DMS53 treated with DMSO at 0.1 percent for 48 hours (cell line): ENCODE measurements around the gene UBE2V1.

ENCODE experiments used
- DNase-seq: peaks from one replicate; lab custom pipeline; 2025; ENCODE audit not compliant: unreplicated experiment; lab: John Stamatoyannopoulos, UW

The UBE2V1 gene

DNA sequence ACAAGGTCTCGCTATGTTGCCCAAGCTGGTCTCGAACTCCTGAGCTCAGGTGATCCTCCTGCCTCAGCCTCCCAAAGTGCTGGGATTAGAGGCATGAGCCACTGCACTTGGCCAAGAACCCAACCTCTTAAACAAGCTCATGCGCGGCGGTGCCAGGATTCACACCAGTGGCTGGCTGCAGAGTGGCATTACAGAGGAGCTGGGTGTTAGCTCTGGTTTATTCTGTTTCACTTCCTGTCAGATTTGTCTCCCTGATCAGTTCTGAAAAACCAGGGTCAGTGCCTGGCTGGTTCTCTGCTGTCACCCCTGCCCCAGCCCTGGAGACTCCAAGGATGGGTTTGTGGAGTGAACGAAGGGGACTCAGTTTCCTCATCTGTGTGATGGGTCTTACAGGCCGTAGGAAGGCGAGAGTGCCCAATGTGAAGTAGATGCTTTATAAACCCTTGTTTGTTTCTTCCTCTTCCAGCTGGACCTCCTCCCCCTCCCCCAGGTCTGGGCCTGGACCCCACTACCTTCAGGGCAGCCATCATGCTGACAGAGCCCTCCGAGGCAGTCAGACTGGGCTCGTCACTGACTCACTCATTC lies 63.4 kb downstream of the UBE2V1 start:
- no peak for DNase-seq

- DNase-seq = no peak
These were observed 64.4 kb downstream of the UBE2V1 start for GRCh38 chr20:50048420-50049166.

- no peak for DNase-seq
These were observed 68.5 kb downstream of the UBE2V1 start for GRCh38 chr20:50044353-50044960.

DNA sequence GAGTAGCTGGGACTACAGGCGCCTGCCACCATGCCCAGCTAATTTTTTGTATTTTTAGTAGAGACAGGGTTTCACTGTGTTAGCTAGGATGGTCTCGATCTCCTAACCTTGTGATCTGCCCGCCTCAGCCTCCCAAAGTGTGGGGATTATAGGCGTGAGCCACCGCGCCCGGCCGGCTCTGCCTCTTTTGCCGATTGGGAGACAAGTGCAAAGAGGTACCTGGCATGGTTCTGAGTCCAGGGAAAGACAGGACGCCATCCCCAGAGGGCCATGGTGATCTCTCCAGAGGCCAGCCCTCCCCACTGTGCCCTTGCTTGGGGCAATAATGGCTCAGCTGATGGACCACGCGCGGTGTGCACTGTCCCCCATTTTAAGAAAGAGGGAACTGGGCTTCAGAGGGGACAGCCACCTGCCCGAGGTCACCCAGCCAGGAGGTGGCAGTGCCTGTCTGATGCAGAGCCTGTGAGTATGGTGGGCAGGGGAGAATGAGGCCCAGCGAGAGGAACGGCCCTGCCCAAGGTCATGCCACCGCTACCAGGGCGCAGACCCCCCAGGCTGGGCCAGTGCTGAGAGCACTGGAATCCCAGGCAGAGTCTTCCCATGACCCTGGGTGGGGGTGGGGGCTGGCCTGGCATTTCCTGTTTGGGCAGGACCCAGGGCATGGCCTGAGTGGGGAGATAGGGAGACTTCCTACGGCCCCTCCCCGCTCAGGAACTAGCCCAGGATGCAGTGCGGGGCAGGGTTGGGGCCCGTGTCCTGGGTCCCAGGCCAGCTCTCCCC lies 69.2 kb downstream of the UBE2V1 start:
- DNase-seq = no peak

DNA sequence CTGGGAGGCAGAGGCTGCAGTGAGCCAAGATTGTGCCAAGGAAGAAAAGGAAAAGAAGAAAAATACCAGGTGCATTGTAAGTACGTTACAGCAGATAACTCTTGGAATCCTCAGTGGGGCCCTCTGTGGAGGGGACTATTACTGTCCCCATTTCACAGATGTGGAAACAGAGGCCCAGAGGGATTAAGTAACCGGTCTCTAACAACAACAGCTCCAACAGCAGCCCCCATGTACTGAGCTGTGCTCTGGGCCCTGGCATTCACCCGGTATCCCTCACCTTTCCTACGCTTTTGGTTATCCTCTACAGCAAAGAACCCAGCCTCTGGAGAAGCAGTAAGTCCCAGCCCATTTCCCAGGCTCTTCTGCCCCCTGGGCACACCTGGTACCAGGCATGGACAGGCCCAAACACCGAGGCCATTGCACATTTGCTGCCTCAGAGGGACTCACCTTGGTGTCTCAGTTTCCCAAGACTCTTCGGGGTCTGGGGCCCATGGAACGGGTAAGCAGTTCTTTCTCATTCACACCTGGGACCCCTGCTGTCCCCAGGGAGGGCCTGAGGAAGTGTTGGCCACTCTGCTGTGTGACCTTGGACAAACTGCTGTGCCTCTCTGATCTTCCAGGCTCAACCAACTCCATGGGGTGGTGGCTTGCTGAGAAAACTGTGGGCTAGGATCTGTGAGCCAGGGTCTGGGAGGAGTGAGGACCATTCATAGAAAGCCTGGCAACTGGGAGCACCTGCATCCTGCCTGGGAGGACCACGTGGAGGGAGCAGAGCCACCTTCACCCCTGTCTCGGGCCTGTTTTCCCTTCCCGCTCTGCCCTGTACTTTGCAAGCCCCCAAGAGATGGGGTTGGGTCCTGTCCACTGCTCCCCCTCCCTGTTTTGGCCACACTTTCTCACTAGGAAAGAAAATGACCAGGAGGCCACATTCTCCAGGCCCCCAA lies 70.3 kb downstream of the UBE2V1 start:
- DNase-seq = no peak

DNA sequence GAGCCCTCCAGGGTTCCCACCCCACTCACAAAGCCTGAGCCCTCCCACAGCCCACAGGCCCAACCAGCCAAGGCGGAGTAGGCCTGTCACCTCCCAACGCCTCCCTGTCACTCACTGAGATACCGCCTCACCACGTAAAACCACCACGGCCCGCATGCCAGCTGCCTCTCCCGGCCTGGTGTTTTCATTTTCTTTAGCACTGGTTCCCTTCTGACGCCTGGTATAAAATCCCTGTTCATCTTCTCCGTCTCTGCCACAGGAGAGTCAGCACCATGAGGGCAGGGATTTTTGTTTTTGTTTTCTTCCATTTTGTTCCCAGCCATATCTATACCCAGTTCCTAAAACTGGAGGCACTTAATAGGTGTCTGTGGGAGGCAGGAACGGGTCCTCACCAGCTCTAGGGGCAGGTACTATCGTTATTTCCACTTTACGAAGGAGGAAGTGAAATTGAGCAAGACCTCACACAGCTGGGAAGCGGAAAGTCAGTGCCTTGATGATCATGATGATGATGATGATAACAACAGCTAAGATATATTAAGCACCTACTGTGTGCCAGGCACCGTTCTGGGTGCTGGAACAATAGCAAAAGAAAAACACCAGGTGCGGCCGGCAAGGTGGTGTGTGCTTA lies 71.6 kb downstream of the UBE2V1 start:
- no peak for DNase-seq

DNA sequence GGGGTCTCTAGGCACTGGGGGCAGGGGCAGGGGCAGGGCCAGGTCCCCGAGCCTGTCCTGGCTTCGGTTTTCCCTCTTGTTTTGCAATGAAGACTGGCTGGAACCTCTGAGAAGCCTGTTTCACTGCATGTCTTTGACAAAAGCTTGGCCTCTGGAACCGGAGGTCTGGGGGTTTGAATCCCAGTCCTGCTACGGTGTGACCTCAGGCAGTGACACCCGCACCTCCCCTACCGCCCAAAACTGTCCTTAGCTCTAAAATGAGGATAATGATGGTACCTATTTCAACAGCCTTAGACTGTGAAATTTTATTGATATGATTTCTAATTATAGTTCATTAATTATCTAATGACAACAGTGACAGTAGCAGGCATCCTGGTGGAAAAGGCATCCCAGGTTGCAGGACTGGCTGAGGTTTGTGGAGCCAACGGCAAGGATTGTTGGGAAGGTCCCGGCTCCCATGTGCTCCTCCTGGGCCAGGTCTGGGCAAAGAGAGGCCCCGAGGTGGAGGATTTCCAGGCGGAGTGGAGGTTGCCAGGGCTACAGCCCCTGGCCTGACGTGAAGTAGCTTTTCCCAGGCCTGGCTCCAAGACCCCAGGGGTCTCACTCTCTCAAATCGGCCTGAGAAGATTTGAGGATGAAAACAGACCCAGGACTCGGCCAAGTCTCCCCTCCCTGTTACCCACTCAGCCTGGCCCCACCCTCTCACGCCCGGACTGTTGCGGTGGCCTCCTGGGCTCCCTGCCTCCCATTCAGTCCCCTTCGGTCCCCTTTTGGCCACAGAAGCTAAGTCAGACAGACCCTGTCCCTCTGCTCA lies 72.3 kb downstream of the UBE2V1 start:
- DNase-seq = no peak

DNA sequence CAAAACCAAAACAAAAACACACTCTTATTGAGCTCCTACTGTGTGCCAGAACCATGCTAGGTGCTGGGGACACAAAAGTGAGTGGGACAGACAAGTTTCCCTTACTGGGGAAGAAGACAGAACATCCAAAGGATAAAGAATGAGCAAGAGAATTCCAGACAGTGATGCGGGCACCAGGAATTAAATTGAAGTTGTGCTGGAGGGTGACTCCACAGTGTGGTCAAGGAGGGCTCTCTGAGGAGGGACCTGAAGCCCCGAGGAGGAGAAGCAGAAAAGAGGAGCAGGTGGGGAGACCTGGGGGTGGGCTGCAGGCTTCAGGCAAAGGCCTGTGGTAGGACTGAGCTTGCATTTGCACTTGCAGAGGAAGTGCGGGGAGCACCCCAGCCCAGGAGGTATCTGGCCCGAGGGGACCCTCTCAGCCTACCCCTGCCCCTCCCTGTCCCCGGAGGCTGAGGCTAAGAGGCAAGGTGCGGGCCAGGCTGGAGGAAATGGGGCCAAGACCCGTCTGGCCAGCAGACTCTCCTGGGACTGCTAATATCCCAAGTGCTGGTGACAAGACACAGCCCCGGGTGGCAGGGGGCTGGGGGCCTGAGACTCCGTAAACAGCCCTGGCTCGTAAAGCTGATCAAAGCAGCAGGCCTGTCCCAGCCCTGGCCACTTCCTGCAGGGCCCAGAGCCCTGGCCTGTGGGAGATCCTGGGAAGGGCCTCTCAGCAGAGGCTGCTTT lies 73.1 kb downstream of the UBE2V1 start:
- DNase-seq = no peak

DNA sequence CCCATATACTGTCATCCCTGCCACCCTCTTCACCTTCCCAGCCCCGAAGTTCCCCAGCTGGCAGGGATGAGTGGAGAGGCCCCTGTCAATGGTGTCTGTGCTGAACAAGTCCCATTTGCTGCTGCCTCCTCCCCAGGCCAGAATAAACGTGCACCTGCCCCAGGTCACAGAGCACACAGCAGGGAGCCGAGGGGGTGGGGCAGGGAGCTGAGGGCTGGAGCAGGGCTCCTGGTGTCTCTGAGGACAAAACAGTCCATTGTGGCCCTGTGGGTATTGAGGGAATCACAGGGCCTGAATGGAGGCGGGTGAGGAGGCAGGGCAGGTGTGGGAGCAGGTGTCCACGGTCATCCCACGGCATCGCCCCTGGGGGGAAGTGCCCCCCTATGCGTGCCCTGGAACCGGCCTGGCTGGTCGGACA lies 74.4 kb downstream of the UBE2V1 start:
- DNase-seq = peak; percentile 96

- no peak for DNase-seq
These were observed 74.8 kb downstream of the UBE2V1 start for GRCh38 chr20:50038169-50038568.

DNA sequence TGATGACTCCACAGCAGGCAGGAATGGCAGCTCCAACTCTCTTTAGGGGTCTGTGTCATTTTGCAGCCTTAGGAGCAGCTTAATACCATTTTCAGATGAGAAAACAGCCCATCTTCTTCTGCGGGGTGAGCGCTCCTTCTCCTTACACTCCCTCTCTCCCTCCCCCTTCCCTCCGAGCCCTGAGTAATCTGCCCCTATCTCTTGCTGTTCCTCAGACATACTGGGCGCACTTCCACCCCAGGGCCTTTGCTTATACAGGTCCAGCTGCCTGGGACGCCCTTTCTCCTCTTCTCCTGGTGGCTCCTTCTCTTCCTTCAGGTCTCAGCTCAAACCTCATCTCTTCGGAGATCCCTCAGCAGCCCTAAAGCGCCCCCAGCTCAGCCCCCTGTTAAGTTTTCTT lies 75.4 kb downstream of the UBE2V1 start:
- DNase-seq = no peak

GRCh38 chr20:50037123-50037522 lies 75.8 kb downstream of the UBE2V1 start:
- peak; percentile 2 for DNase-seq

DNA sequence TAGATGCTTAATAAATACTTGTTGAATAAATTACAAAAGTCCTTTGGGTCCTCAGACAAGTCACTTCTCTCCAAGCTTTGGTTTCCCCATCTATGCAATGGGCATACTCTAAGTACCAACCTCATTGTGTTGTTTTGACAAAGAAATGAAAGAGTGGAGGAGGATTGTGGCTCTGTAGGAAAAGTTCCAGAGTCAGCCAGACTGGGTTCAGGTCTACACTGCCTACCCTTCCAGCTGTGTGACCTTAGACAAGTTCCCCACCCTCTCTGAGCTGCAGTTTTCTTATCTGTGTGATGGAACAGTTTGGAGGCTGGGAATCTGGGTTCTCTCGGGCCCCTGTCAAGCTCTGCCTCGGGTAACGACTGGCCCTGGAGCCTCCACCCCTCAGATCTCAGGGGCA lies 76.2 kb downstream of the UBE2V1 start:
- DNase-seq = no peak

DNA sequence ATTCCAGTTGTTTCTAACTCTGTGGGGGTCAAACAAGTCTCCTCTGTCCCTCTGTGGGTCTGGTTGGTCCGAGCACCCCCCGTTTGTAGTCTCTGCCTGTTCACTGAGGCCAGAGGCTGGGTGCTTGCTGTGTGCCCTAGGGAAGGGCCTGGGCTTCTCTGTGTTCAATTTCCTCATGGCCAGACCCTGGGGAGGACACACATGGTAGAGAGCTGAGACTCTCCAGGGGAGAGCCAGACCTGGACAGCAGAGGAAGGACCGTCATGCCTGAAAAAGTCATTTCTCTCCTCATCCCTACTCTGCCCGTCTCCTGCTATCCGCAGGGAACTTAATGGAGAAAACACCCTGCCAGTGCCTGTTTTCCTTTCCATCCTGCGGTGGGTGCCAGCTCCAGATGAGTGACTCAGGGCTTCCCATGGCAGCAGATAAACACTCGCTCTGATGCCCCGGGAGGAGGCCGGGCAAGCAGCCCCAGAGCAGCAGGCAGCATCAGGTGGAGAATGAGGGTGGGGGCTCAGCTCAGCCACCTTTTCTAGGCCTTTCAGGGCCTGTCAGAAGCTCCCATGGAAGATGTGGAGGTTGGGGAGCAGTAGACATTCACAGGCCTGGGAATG lies 78.3 kb downstream of the UBE2V1 start:
- DNase-seq = no peak

DNA sequence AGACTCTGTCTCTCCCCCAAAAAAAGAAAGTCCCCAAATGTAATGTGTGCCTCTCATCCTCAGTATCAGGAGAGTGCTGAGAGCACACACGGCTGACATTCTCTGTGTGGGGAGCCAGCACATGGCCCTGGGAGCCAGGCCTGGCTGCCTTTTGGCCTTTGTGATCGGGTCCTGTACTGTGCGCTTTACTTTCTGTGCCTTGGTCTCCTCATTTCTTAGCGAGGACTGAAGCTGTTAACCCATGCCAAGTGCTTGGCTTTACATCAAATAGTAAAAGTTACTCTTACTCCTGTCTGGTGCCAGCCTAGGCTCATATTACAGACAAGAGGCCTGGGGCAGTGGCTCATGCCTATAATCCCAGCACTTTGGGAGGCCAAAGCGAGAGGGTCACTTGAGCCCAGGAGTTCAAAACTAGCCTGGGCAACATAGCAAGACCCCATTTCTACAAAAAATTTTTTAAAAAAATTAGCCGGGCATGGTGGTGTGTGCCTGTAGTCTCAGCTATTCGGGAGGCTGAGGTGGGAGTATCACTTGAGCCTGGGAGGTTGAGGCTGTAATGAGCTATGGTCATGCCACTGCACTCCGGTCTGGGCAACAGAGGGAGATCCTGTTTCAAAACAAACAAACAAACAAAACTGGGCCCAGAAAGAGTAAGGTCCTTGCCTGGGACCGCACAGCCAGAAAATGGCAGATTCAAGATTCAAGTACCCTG lies 79.8 kb downstream of the UBE2V1 start:
- DNase-seq = no peak
